Measurements from ENCODE around the gene ZNF398.

Gene ZNF398

GRCh38 chr7:149147752-149148653 is 750 bp downstream of the ZNF398 start (continued):
- TF ChIP-seq ZNF133 (tag by site-specific recombination; IDR thresholded peaks at IDR 0.05) (no peak), ZBTB1 (tag by site-specific recombination; IDR thresholded peaks at IDR 0.05) (0 out of 2 replicates have a peak, but pooled peaks have one; percentile 57), SP7 (tag by site-specific recombination; IDR thresholded peaks at IDR 0.05) (peak; percentile 62), ZNF585B (tag by site-specific recombination; IDR thresholded peaks at IDR 0.05) (no peak), ZFHX2 (tag by site-specific recombination; conservative IDR thresholded peaks at IDR 0.05) (peak; percentile 96), ZNF776 (tag by site-specific recombination; IDR thresholded peaks at IDR 0.05; ENCODE audit: borderline replicate concordance) (no peak), OVOL3 (tag by site-specific recombination; IDR thresholded peaks at IDR 0.05) (no peak), INSM2 (tag by site-specific recombination; IDR thresholded peaks at IDR 0.05) (no peak), GFI1B (tag by site-specific recombination; IDR thresholded peaks at IDR 0.05) (no peak), MEIS1 (CRISPR knock-in tag; IDR thresholded peaks at IDR 0.05; ENCODE audit: borderline replicate concordance) (no peak), ZSCAN18 (tag by site-specific recombination; IDR thresholded peaks at IDR 0.05) (no peak), TRIM28 (IDR thresholded peaks at IDR 0.05; ENCODE audit: borderline replicate concordance, low read length) (no peak), ZNF777 (tag by site-specific recombination; IDR thresholded peaks at IDR 0.05; ENCODE audit: borderline replicate concordance) (0 out of 2 replicates have a peak, but pooled peaks have one; percentile 26), ZSCAN30 (tag by site-specific recombination; IDR thresholded peaks at IDR 0.05) (no peak; the same call in 1 of the 2 replicates), ZNF416 (tag by site-specific recombination; IDR thresholded peaks at IDR 0.05) (no peak), MYNN (tag by site-specific recombination; IDR thresholded peaks at IDR 0.05; ENCODE audit: borderline replicate concordance) (no peak), ZNF654 (tag by site-specific recombination; IDR thresholded peaks at IDR 0.05; ENCODE audit: low read depth) (no peak), ZNF549 (tag by site-specific recombination; IDR thresholded peaks at IDR 0.05) (no peak), ZNF610 (tag by site-specific recombination; IDR thresholded peaks at IDR 0.05; ENCODE audit: borderline replicate concordance) (no peak), ZBTB17 (tag by site-specific recombination; IDR thresholded peaks at IDR 0.05) (peak; percentile 62), ZNF211 (tag by site-specific recombination; IDR thresholded peaks at IDR 0.05; ENCODE audit: low read depth) (no peak), ZNF548 (tag by site-specific recombination; IDR thresholded peaks at IDR 0.05) (no peak), ZNF16 (tag by site-specific recombination; IDR thresholded peaks at IDR 0.05; ENCODE audit: low read depth) (no peak), ZNF37A (tag by site-specific recombination; IDR thresholded peaks at IDR 0.05) (no peak), ZNF140 (tag by site-specific recombination; IDR thresholded peaks at IDR 0.05) (no peak), ZFP3 (tag by site-specific recombination; IDR thresholded peaks at IDR 0.05; ENCODE audit: low read depth) (no peak), ZNF76 (tag by site-specific recombination; IDR thresholded peaks at IDR 0.05; ENCODE audit: borderline replicate concordance, low read depth) (no peak), ZNF146 (tag by site-specific recombination; IDR thresholded peaks at IDR 0.05) (no peak), ZNF335 (tag by site-specific recombination; conservative IDR thresholded peaks at IDR 0.05) (peak; percentile 98)
- TF ChIP-seq, protein P1, sequence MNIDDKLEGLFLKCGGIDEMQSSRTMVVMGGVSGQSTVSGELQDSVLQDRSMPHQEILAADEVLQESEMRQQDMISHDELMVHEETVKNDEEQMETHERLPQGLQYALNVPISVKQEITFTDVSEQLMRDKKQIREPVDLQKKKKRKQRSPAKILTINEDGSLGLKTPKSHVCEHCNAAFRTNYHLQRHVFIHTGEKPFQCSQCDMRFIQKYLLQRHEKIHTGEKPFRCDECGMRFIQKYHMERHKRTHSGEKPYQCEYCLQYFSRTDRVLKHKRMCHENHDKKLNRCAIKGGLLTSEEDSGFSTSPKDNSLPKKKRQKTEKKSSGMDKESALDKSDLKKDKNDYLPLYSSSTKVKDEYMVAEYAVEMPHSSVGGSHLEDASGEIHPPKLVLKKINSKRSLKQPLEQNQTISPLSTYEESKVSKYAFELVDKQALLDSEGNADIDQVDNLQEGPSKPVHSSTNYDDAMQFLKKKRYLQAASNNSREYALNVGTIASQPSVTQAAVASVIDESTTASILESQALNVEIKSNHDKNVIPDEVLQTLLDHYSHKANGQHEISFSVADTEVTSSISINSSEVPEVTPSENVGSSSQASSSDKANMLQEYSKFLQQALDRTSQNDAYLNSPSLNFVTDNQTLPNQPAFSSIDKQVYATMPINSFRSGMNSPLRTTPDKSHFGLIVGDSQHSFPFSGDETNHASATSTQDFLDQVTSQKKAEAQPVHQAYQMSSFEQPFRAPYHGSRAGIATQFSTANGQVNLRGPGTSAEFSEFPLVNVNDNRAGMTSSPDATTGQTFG (tag by site-specific recombination; IDR thresholded peaks at IDR 0.05; ENCODE audit: borderline replicate concordance), result no peak; the same call in 1 of the 2 replicates
- TF ChIP-seq, protein P2, sequence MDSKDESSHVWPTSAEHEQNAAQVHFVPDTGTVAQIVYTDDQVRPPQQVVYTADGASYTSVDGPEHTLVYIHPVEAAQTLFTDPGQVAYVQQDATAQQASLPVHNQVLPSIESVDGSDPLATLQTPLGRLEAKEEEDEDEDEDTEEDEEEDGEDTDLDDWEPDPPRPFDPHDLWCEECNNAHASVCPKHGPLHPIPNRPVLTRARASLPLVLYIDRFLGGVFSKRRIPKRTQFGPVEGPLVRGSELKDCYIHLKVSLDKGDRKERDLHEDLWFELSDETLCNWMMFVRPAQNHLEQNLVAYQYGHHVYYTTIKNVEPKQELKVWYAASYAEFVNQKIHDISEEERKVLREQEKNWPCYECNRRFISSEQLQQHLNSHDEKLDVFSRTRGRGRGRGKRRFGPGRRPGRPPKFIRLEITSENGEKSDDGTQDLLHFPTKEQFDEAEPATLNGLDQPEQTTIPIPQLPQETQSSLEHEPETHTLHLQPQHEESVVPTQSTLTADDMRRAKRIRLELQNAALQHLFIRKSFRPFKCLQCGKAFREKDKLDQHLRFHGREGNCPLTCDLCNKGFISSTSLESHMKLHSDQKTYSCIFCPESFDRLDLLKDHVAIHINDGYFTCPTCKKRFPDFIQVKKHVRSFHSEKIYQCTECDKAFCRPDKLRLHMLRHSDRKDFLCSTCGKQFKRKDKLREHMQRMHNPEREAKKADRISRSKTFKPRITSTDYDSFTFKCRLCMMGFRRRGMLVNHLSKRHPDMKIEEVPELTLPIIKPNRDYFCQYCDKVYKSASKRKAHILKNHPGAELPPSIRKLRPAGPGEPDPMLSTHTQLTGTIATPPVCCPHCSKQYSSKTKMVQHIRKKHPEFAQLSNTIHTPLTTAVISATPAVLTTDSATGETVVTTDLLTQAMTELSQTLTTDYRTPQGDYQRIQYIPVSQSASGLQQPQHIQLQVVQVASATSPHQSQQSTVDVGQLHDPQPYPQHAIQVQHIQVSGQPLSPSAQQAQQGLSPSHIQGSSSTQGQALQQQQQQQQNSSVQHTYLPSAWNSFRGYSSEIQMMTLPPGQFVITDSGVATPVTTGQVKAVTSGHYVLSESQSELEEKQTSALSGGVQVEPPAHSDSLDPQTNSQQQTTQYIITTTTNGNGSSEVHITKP (tag by site-specific recombination; IDR thresholded peaks at IDR 0.05), result no peak

All from HEK293 (cell line).